H9 (cell line): ENCODE data around the gene PYGB. TPM values are rescaled to one million over a fixed set of nuclear protein-coding genes. Genes with fewer than 3 reads are reported as not detected.

Experiments
- DNase-seq: peaks from one replicate; pipeline ENCODE4 v3.0.0-alpha.2; 2017
- H2AFZ ChIP-seq: one replicate; pipeline ENCODE4 v1.6.1; 2013; ENCODE audit warnings: mild to moderate bottlenecking, low read length, control low read depth, moderate library complexity
- H2AK5ac ChIP-seq: 2 replicates; pipeline ENCODE4 v1.6.1; 2013; ENCODE audit warnings: low read length, control low read depth, mixed read lengths; ENCODE audit not compliant: insufficient read length
- H2BK120ac ChIP-seq: one replicate; pipeline ENCODE4 v1.6.1; 2013; ENCODE audit warnings: low read depth, mild to moderate bottlenecking, low read length, control low read depth, inconsistent platforms; ENCODE audit not compliant: poor library complexity, severe bottlenecking
- H2BK12ac ChIP-seq: 2 replicates; pipeline ENCODE4 v1.6.1; 2013; ENCODE audit warnings: low read length, control low read depth, mixed read lengths, low read depth; ENCODE audit not compliant: insufficient read length
- H2BK15ac ChIP-seq: 2 replicates; pipeline ENCODE4 v1.6.1; 2013; ENCODE audit warnings: low read depth, low read length, control low read depth
- H2BK20ac ChIP-seq: one replicate; pipeline ENCODE4 v1.6.1; 2013; ENCODE audit warnings: low read depth, mild to moderate bottlenecking, low read length, control low read depth, inconsistent platforms; ENCODE audit not compliant: poor library complexity, severe bottlenecking
- H2BK5ac ChIP-seq: 2 replicates; pipeline ENCODE4 v1.6.1; 2013; ENCODE audit warnings: low read length, control low read depth, mixed read lengths; ENCODE audit not compliant: insufficient read length
- H3K14ac ChIP-seq: 2 replicates; pipeline ENCODE4 v1.6.1; 2013; ENCODE audit warnings: low read length, control low read depth; ENCODE audit not compliant: insufficient read depth
- H3K18ac ChIP-seq: 2 replicates; pipeline ENCODE4 v1.6.1; 2013; ENCODE audit warnings: low read depth, mild to moderate bottlenecking, mixed read lengths, low read length, control low read depth; ENCODE audit not compliant: insufficient read length
- H3K23ac ChIP-seq: 2 replicates; pipeline ENCODE4 v1.6.1; 2013; ENCODE audit warnings: low read length, control low read depth, mixed read lengths, low read depth; ENCODE audit not compliant: insufficient read length
- H3K23me2 ChIP-seq: 2 replicates; pipeline ENCODE4 v1.6.1; 2013; ENCODE audit warnings: low read depth, mild to moderate bottlenecking, mixed read lengths, low read length, control low read depth; ENCODE audit not compliant: insufficient read length, poor library complexity, severe bottlenecking
- H3K27ac ChIP-seq: 2 replicates; pipeline ENCODE4 v1.5.1; 2013; ENCODE audit warnings: low read length, control low read depth, mixed read lengths, low read depth; ENCODE audit not compliant: insufficient read length
- H3K27me3 ChIP-seq: 2 replicates; pipeline ENCODE4 v1.6.1; 2013; ENCODE audit warnings: low read length, control low read depth, inconsistent platforms; ENCODE audit not compliant: insufficient read depth
- H3K4ac ChIP-seq: 2 replicates; pipeline ENCODE4 v1.6.1; 2013; ENCODE audit warnings: low read depth, mild to moderate bottlenecking, control low read depth, inconsistent platforms, low read length, moderate library complexity
- H3K4me1 ChIP-seq: 2 replicates; pipeline ENCODE4 v1.6.1; 2013; ENCODE audit warnings: low read length, control low read depth, inconsistent platforms; ENCODE audit not compliant: insufficient read depth
- H3K4me2 ChIP-seq: 2 replicates; pipeline ENCODE4 v1.6.1; 2013; ENCODE audit warnings: low read length, control low read depth, mixed read lengths; ENCODE audit not compliant: insufficient read length, insufficient read depth
- H3K56ac ChIP-seq: 2 replicates; pipeline ENCODE4 v1.6.1; 2013; ENCODE audit warnings: low read depth, mild to moderate bottlenecking, mixed read lengths, low read length, control low read depth; ENCODE audit not compliant: insufficient read length
- H3K79me1 ChIP-seq: 2 replicates; pipeline ENCODE4 v1.6.1; 2013; ENCODE audit warnings: low read depth, mild to moderate bottlenecking, moderate library complexity, low read length, control low read depth, inconsistent platforms; ENCODE audit not compliant: insufficient read depth, poor library complexity, severe bottlenecking
- H3K79me2 ChIP-seq: 2 replicates; pipeline ENCODE4 v1.6.1; 2013; ENCODE audit warnings: low read length, control low read depth, inconsistent platforms; ENCODE audit not compliant: insufficient read depth
- H3K9ac ChIP-seq: 2 replicates; pipeline ENCODE4 v1.6.1; 2013; ENCODE audit warnings: low read length, control low read depth, mixed read lengths; ENCODE audit not compliant: insufficient read length; ENCODE audit errors: extremely low read depth
- H3K9me3 ChIP-seq: one replicate; pipeline ENCODE4 v1.6.1; 2013; ENCODE audit warnings: low read depth, low read length, inconsistent platforms; ENCODE audit not compliant: control insufficient read depth
- H3T11ph ChIP-seq: one replicate; pipeline ENCODE4 v1.6.1; 2013; ENCODE audit warnings: mild to moderate bottlenecking, low read length, control low read depth, inconsistent platforms
- H4K20me1 ChIP-seq: one replicate; pipeline ENCODE4 v1.6.1; 2013; ENCODE audit not compliant: control insufficient read depth, insufficient read length, insufficient read depth
- H4K5ac ChIP-seq: 2 replicates; pipeline ENCODE4 v1.6.1; 2013; ENCODE audit warnings: low read depth, mild to moderate bottlenecking, mixed read lengths, low read length, control low read depth; ENCODE audit not compliant: insufficient read length
- H4K8ac ChIP-seq: replicated peaks from 2 replicates; pipeline ENCODE4 v1.6.1; 2013; ENCODE audit warnings: low read length, control low read depth, mixed read lengths, low read depth; ENCODE audit not compliant: insufficient read length
- H4K91ac ChIP-seq: 2 replicates; pipeline ENCODE4 v1.6.1; 2013; ENCODE audit warnings: low read depth, mild to moderate bottlenecking, moderate library complexity, mixed read lengths, low read length, control low read depth; ENCODE audit not compliant: insufficient read length
- H3K27ac Mint-ChIP-seq, 3 experiments: 2 replicates in 2 of 3; 3 replicates in 1 of 3; pipeline ENCODE4 v1.8.0; 2020 to 2021; ENCODE audit warnings: mixed read lengths in 3 of 3, mild to moderate bottlenecking in 1 of 3, moderate library complexity in 1 of 3
- H3K27me3 Mint-ChIP-seq: 2 replicates; pipeline ENCODE4 v1.8.0; 2021; ENCODE audit warnings: low read depth, mild to moderate bottlenecking, moderate library complexity, mixed read lengths
- H3K36me3 Mint-ChIP-seq, 3 experiments: 2 replicates in 2 of 3; 3 replicates in 1 of 3; pipeline ENCODE4 v1.8.0; 2020 to 2021; ENCODE audit warnings: low read depth in 3 of 3, mixed read lengths in 3 of 3; ENCODE audit not compliant: insufficient read depth in 1 of 3
- H3K4me1 Mint-ChIP-seq, 2 experiments: 2 replicates each; pipeline ENCODE4 v1.8.0; 2020; ENCODE audit warnings: mixed read lengths in 2 of 2
- H3K4me3 Mint-ChIP-seq, 2 experiments: 2 replicates in 1 of 2; 3 replicates in 1 of 2; pipeline ENCODE4 v1.8.0; 2020 to 2021; ENCODE audit warnings: mild to moderate bottlenecking in 2 of 2, mixed read lengths in 2 of 2, moderate library complexity in 1 of 2
- H3K9me3 Mint-ChIP-seq, 2 experiments: 2 replicates in 1 of 2; 3 replicates in 1 of 2; pipeline ENCODE4 v1.8.0; 2020; ENCODE audit warnings: mild to moderate bottlenecking in 2 of 2, mixed read lengths in 2 of 2, moderate library complexity in 1 of 2
- WGBS: extraction: QIAGEN DNeasy Blood & Tissue Kit; methylation state at CpG from one replicate; pipeline ENCODE4 v1.1.7; 2013; ENCODE audit warnings: missing lambda C conversion rate, low lambda C conversion rate, mixed read lengths; ENCODE audit not compliant: insufficient read length; ENCODE audit errors: extremely low coverage; 5-methylcytosine and 5-hydroxymethylcytosine counted together
- total RNA-seq: library from RNA; stranded (reverse); gene quantifications from 2 replicates; pipeline ENCODE4 v1.2.1, GENCODE V29; 2021
- TF ChIP-seq, protein P1 (sequence below): fragments of 200-600 bp; sonication (generic); conservative IDR thresholded peaks from 3 replicates; pipeline ENCODE4 v1.8.0; 2021; ENCODE audit warnings: antibody characterized with exemption, mild to moderate bottlenecking

Gene PYGB
- total RNA-seq, 1 experiment from 2014 or later = 46.9 TPM

DNA sequence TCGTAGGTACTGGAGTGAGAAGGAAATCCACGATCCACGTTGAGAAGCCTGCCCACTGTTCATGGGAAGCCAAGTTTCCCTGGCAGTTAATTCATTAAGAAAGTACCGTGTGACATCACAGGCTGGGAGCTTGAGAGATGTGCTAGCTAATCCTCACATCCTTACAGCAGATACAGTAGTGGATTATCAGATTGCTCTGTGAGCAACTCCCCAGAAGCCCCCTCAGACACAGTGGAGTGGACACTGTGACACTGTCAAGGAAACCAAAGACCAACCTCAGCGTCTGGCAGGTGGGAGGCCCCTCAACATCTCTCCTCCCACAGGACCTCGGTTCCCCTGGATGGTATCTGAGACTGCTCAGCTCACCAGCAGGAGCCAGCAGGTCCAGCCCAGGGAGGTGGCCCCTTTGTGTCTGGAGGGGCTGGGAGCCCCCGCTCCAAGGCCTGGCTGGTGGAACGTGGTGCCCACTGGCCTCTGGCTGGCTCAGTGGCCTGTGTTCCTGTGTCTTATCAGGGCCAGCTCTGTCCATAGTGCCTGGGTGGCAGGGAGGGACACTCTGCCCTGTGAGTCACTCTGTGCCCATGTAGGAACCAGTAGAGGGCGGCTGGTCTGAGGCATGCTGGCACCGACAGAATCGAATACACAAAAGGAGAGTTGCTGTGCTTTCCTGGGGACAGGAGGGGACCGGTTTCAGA lies 7.2 kb downstream of the PYGB start:
- H3T11ph ChIP-seq = no peak overlapping the region
- no peak overlapping the region for H2BK20ac ChIP-seq
- H3K27me3 ChIP-seq = no peaks in the 10 kb centered on the region
- H4K5ac ChIP-seq = no peak overlapping the region
- H4K8ac ChIP-seq = no peak overlapping the region
- H2AFZ ChIP-seq = no peak overlapping the region
- H3K9me3 Mint-ChIP-seq = peaks cover 3 to 6% of the 10 kb centered on the region in 2 experiments; a peak in 3 of 5 replicates
- H3K36me3 Mint-ChIP-seq = peaks cover 22 to 28% (median 27%) of the 10 kb centered on the region in 3 experiments
- H2AK5ac ChIP-seq = no peak overlapping the region
- H3K4me1 ChIP-seq = no peaks in the 10 kb centered on the region
- no peaks in the 10 kb centered on the region for H3K9me3 ChIP-seq
- H3K79me1 ChIP-seq = no peaks in the 10 kb centered on the region
- H3K9ac ChIP-seq = no peak overlapping the region
- H2BK120ac ChIP-seq = no peak overlapping the region
- no peak overlapping the region for H2BK15ac ChIP-seq
- no CpG with 5 or more reads among the region's 12 CpGs for WGBS
- peak; percentile 47 for DNase-seq
- peaks cover 5% of the 10 kb centered on the region; the same call in 1 of the 2 replicates for H3K79me2 ChIP-seq
- H4K91ac ChIP-seq = no peak overlapping the region
- TF ChIP-seq, protein P1, sequence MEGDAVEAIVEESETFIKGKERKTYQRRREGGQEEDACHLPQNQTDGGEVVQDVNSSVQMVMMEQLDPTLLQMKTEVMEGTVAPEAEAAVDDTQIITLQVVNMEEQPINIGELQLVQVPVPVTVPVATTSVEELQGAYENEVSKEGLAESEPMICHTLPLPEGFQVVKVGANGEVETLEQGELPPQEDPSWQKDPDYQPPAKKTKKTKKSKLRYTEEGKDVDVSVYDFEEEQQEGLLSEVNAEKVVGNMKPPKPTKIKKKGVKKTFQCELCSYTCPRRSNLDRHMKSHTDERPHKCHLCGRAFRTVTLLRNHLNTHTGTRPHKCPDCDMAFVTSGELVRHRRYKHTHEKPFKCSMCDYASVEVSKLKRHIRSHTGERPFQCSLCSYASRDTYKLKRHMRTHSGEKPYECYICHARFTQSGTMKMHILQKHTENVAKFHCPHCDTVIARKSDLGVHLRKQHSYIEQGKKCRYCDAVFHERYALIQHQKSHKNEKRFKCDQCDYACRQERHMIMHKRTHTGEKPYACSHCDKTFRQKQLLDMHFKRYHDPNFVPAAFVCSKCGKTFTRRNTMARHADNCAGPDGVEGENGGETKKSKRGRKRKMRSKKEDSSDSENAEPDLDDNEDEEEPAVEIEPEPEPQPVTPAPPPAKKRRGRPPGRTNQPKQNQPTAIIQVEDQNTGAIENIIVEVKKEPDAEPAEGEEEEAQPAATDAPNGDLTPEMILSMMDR = no peak
- H3K23me2 ChIP-seq = no peaks in the 10 kb centered on the region
- no peak overlapping the region; the same call in 1 of the 2 replicates for H3K14ac ChIP-seq
- H3K4me2 ChIP-seq = no peak overlapping the region
- H3K18ac ChIP-seq = no peak overlapping the region
- no peak overlapping the region for H3K4me3 Mint-ChIP-seq
- no peaks in the 10 kb centered on the region for H3K27me3 Mint-ChIP-seq
- H3K4me1 Mint-ChIP-seq = peaks cover 13 to 29% of the 10 kb centered on the region in 2 experiments
- no peak overlapping the region for H2BK5ac ChIP-seq
- H2BK12ac ChIP-seq = no peak overlapping the region
- H3K23ac ChIP-seq = no peak overlapping the region
- no peak overlapping the region for H3K27ac ChIP-seq
- H4K20me1 ChIP-seq = no peaks in the 10 kb centered on the region
- H3K27ac Mint-ChIP-seq = no peak overlapping the region
- no peak overlapping the region for H3K4ac ChIP-seq
- no peak overlapping the region for H3K56ac ChIP-seq
